Inferior parietal cortex (tissue), 1 donor: ENCODE results near the gene KPNB1.

Source experiments
- DNase-seq: peaks from one replicate; pipeline ENCODE4 v3.0.0-alpha.2; 2016; ENCODE audit errors: extremely low spot score

Gene KPNB1

DNA sequence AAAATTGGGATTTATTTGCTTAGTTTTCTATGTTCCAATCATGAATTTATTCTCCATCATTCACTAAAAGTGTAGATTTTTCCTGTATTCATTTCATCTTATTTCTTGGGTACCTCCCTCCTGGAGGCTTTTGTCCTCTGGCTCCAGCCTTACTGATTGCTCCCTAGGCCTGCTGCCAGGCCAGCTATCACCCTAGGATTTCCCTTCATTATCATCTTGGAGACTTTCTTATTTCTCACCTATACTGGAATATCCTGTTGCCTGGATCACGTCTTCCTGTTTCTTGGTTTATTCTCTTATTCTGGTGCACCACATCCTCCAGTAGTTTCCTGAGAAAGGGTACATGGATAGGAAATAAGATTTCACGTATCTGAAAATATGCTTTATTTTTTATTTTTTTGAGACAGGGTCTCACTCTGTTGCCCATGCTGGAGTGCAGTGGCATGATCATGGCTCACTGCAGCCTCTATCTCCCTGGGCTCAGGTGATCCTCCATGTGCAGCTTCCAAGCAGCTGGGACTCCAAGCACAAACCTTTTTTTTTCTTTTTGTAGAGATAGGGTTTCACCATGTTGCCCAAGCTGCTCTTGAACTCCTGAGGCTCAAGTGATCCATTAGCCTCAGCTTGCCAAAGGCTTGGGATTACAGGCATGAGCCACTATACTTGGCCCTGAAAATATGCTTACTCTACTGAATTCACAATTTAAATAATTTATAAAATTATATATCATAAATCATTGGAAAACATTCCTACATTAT is 13.3 kb upstream of the KPNB1 start:
- DNase-seq: no peak

- DNase-seq: no peak
These were observed 10.8 kb upstream of the KPNB1 start for GRCh38 chr17:47638903-47639302.

- DNase-seq: no peak
These were observed 9.6 kb upstream of the KPNB1 start for GRCh38 chr17:47640076-47640475.

GRCh38 chr17:47641202-47641601 is 8.5 kb upstream of the KPNB1 start:
- DNase-seq: no peak

- DNase-seq: no peak
These were observed 6.6 kb upstream of the KPNB1 start for GRCh38 chr17:47643116-47643515.

DNA sequence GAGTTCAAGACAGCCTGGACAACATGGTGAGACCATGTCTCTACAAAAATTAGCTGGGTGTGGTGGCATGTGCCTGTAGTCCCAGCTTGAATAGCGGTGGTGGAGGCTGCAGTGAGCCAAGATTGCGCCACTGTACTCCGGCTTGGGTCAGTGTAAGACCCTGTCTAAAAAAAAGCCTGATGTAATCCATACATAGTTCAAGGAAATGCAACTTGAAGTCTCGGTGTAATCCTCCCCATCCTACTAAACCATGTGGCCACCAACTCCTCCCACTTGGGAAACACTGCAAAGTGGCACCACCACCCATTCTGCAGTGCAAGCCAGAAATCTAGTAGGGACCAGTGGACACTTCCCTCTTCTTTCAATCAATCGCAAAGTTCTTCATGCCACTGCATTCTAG is 5.4 kb upstream of the KPNB1 start:
- DNase-seq: no peak

DNA sequence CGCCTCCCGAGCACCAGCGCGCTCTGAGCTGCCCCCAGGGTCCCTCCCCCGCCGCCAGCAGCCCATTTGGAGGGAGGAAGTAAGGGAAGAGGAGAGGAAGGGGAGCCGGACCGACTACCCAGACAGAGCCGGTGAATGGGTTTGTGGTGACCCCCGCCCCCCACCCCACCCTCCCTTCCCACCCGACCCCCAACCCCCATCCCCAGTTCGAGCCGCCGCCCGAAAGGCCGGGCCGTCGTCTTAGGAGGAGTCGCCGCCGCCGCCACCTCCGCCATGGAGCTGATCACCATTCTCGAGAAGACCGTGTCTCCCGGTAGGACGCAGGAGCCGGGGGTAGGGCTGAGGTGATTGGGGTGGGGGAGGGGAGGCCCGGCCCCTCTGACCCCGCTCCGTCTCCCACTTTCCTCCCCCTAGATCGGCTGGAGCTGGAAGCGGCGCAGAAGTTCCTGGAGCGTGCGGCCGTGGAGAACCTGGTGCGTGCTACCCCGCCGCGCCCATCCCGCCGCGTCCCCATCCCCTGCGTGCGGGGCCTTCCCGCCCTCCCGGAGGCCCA is 329 bp downstream of the KPNB1 start:
- no peak for DNase-seq

- DNase-seq: peak; percentile 95
These were observed 1.1 kb downstream of the KPNB1 start for GRCh38 chr17:47650525-47651522.

DNA sequence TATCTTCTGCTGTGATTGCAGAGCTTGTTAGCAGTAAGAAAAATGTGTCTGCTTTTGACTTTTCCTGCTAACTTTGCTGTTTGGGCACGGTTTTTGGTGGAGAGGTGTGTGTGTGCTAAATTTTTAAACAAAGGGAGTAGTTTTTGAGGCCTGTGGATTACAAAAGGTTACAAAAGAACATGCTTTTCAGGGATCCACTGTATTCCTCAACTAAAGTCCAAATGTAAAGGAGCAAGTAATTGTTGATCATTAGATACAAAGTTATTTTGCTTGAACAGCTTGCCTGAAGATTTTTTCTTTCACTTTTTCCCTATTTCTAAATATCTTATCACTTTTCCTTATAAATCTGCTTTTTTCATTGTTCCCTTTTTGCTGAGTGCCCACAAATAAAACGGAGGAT is 2.0 kb downstream of the KPNB1 start:
- no peak for DNase-seq

DNA sequence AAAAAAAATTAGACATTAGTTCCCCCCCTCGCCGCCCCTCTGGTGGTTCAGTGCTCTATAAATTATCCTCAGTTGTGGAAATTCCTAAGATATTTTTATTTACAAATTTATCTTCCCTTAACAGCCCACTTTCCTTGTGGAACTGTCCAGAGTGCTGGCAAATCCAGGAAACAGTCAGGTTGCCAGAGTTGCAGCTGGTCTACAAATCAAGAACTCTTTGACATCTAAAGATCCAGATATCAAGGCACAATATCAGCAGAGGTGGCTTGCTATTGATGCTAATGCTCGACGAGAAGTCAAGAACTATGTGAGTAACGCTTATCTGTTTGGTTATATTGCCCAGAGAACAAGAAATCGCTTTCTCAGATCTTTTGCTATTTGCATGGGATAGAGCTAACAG is 2.9 kb downstream of the KPNB1 start:
- DNase-seq: no peak

DNA sequence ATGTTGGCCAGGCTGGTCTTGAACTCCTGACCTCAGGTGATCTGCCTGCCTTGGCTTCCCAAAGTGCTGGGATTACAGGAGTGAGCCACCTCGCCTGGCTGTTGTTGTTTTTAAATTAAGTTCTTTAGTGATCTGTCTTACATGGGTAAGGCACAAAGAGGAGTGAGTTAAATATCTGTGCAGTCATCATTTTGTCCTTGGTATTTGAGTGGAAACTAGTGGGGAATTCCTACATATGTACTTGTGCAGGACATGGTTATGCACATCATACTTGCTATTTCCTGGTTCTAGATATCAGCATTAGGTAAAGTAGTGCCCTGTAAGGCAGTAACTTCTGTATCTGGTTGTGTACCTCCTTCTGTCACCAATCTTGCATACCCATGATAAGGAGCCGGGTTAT is 3.7 kb downstream of the KPNB1 start:
- DNase-seq: no peak

- DNase-seq: no peak
These were observed 5.3 kb downstream of the KPNB1 start for GRCh38 chr17:47654991-47655390.

- DNase-seq: no peak
These were observed 10.4 kb downstream of the KPNB1 start for GRCh38 chr17:47660064-47660492.

- DNase-seq: peak; percentile 82
These were observed 14.3 kb downstream of the KPNB1 start for GRCh38 chr17:47663912-47664623.

DNA sequence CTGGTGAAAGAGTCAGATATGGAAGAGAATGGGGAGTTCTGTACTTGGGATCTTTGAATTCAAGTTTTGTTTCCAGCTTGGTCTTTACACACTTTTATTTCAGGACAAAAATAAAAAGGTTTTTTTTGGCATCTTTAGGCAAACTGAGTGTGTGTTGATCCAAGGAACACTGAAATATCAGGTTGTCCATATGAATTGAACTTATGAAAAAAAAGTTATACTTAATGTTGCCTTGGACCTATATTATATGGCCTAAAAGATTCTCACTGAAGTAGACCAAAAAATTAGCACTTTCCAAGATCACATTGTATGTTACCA is 14.9 kb downstream of the KPNB1 start:
- DNase-seq: no peak

GRCh38 chr17:47665655-47666054 is 15.9 kb downstream of the KPNB1 start:
- no peak for DNase-seq

DNA sequence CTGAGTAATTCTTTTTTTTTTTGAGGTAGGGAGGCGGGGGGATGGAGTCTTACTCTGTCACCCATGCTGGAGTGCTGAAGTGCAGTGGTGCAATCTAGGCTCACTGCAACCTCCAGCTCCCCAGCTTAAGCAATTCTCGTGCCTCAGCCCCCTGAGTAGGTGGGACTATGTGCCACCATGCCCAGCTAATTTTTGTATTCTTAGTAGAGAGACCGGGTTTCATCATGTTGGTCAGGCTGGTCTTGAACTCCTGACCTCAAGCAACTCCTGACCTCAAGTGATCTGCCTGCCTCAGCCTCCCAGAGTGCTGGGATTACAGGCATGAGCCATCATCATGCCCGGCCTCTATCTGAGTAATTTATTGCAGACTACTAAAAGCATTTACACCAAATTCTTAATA is 19.4 kb downstream of the KPNB1 start:
- no peak for DNase-seq

GRCh38 chr17:47670064-47670463 is 20.3 kb downstream of the KPNB1 start:
- no peak for DNase-seq

GRCh38 chr17:47674499-47674898 is 24.8 kb downstream of the KPNB1 start:
- no peak for DNase-seq

DNA sequence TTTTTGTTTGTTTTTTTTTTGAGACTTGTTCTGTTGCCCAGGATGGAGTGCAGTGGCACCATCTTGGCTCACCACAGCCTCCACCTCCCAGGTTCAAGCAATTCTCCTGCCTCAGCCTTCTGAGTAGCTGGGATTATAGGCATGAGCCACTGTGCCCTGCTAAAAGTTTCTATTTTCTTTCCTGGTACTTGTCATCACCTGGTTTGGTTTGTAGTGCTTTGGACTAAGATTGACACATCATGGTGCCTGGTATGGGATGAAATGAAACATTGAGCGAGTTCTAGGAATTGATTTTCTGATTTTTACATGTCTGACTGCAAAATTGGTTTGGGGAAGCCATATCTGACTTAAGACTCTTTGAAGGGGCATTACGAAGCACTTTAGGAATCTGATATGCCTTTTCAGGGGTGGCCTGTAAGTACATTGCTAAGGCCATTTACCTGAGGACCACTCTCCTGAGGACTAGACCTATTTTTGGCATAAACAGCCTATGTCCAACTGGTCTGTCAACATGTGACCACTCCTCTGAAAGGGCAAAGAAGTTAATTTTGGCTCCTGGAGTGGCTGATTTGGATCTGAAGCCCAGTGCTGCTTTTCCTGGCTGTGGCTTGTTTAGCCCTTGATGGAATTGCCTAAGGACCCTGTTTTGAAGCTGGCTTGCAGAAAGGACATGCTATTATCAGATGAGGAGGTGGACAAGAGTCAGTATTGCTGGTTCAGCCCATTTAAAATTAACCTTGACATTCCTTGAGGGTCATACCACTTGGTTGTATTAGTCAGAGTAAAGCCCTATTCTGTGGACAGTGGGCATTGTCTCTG is 25.9 kb downstream of the KPNB1 start:
- no peak for DNase-seq

DNA sequence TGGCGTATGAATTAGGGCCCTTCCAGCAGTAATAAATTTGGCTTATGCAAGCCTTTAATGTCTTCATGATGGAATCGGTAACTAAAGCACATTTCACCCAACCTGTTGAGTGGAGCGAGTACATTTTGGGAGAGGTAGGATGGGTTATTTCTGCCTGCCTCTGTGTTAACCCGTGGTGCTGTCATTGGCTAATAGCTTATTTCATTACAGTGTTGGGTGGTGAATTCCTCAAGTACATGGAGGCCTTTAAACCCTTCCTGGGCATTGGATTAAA is 26.4 kb downstream of the KPNB1 start:
- no peak for DNase-seq
